Mesothelial cell of epicardium (in vitro differentiated cells): Measurements from ENCODE around the gene DGKD. TPM values are rescaled to one million over a fixed set of nuclear protein-coding genes. Genes with fewer than 3 reads are reported as not detected.

Experiments
- DNase-seq, 2 experiments: peaks; one replicate each; pipeline ENCODE4 v3.0.0; 2021; ENCODE audit warnings: low spot score in 2 of 2; ENCODE audit not compliant: unreplicated experiment in 2 of 2
- H3K27ac Mint-ChIP-seq: 2 replicates; pipeline ENCODE4 v1.8.0; 2021; ENCODE audit warnings: mixed read lengths
- H3K27me3 Mint-ChIP-seq: 2 replicates; pipeline ENCODE4 v1.8.0; 2021; ENCODE audit warnings: low read depth, mixed read lengths
- H3K36me3 Mint-ChIP-seq: 2 replicates; pipeline ENCODE4 v1.8.0; 2021; ENCODE audit warnings: mixed read lengths
- H3K4me1 Mint-ChIP-seq: 2 replicates; pipeline ENCODE4 v1.8.0; 2021; ENCODE audit warnings: mixed read lengths
- H3K4me3 Mint-ChIP-seq: 2 replicates; pipeline ENCODE4 v1.8.0; 2021; ENCODE audit warnings: mild to moderate bottlenecking, moderate library complexity, mixed read lengths
- H3K9me3 Mint-ChIP-seq: 2 replicates; pipeline ENCODE4 v1.8.0; 2021; ENCODE audit warnings: mixed read lengths
- total RNA-seq: library from RNA; stranded (reverse); gene quantifications from 3 replicates; pipeline ENCODE4 v1.2.1, GENCODE V29; 2021
- TF ChIP-seq, protein P1 (sequence below): fragments of 200-600 bp; sonication (generic); IDR thresholded peaks from one replicate; pipeline ENCODE4 v1.5.0; 2021; ENCODE audit warnings: antibody characterized with exemption; ENCODE audit not compliant: unreplicated experiment

Gene DGKD
- total RNA-seq, 1 donor from 2014 or later, result 64.5 TPM

DNA sequence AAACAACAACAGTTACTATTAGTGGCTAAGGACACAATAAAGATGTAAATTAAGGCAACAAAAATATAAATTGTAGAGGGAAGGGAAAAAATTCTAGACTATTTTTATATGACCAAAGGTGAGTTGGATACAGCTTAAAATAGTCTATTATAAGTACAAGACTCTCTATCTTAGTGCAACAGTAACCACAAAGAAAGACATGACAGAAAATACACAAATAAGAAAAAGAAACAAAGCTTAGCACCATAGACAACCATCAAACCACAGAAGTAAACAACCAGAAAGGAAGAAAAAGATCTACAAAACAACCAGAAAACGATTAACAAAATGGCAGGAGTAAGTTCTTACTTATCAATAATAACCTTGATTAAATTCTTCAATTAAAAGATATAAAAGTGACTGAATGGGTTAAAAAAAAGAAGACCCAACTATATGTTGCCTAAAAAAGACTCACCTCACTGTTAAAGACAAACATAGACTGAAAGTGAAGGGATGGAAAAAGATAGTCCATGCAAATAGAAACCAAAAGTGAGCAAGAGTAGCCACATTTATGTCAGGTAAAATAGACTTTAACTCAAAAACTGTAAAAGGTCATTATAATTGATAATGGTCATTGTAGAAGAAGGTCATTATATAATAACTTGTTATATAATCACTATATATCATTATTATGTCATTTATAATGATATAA, 149.8 kb downstream of the DGKD start:
- Mint-ChIP-seq H3K9me3 (peaks cover 57% of the 10 kb centered on the region), H3K27ac (no peak overlapping the region), H3K4me1 (peaks cover 2% of the 10 kb centered on the region), H3K27me3 (no peaks in the 10 kb centered on the region), H3K36me3 (peaks cover 69% of the 10 kb centered on the region), H3K4me3 (no peak overlapping the region)
- no peak for DNase-seq
- TF ChIP-seq, protein P1, sequence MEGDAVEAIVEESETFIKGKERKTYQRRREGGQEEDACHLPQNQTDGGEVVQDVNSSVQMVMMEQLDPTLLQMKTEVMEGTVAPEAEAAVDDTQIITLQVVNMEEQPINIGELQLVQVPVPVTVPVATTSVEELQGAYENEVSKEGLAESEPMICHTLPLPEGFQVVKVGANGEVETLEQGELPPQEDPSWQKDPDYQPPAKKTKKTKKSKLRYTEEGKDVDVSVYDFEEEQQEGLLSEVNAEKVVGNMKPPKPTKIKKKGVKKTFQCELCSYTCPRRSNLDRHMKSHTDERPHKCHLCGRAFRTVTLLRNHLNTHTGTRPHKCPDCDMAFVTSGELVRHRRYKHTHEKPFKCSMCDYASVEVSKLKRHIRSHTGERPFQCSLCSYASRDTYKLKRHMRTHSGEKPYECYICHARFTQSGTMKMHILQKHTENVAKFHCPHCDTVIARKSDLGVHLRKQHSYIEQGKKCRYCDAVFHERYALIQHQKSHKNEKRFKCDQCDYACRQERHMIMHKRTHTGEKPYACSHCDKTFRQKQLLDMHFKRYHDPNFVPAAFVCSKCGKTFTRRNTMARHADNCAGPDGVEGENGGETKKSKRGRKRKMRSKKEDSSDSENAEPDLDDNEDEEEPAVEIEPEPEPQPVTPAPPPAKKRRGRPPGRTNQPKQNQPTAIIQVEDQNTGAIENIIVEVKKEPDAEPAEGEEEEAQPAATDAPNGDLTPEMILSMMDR, result no peak

DNA sequence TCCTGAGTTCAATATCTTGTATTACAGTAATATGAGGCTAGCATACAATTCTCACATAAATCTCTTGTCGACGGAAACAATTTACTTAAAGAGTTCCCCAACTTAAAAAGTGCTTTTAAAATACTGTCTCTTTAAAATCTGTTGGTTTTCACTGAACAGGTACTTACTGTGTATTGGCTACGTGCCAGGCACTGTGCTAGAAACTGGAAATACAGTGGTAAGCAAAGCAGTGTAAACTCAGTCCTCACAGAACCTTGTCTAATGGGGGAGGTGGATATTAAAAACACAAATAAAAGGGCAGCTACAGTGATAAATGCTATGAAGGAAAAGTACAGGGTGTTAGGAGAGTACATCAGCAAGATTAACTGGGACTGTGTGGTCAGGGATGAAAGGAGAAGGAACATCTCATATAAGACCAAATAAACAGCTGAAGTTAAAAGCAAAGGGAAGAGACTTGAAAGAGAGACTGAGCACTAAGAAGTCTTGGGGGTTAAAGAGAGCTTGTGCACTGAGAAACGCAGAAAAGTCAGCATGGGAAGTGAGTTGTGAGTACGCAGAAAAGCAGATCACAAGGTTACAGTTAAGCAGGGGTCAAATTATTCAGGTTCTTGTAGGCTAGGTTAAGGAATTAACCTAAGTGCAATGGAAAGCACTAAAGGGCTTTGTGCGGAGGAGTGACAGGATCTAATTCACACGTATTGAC, 159.8 kb downstream of the DGKD start:
- TF ChIP-seq, protein P1, result no peak
- Mint-ChIP-seq H3K4me1 (peaks cover 18% of the 10 kb centered on the region), H3K9me3 (peaks cover 5% of the 10 kb centered on the region), H3K27ac (peak overlapping the region; percentile 27), H3K27me3 (no peaks in the 10 kb centered on the region), H3K4me3 (no peak overlapping the region), H3K36me3 (peaks cover 28% of the 10 kb centered on the region)
- DNase-seq, result peak; percentile 28 to 43

DNA sequence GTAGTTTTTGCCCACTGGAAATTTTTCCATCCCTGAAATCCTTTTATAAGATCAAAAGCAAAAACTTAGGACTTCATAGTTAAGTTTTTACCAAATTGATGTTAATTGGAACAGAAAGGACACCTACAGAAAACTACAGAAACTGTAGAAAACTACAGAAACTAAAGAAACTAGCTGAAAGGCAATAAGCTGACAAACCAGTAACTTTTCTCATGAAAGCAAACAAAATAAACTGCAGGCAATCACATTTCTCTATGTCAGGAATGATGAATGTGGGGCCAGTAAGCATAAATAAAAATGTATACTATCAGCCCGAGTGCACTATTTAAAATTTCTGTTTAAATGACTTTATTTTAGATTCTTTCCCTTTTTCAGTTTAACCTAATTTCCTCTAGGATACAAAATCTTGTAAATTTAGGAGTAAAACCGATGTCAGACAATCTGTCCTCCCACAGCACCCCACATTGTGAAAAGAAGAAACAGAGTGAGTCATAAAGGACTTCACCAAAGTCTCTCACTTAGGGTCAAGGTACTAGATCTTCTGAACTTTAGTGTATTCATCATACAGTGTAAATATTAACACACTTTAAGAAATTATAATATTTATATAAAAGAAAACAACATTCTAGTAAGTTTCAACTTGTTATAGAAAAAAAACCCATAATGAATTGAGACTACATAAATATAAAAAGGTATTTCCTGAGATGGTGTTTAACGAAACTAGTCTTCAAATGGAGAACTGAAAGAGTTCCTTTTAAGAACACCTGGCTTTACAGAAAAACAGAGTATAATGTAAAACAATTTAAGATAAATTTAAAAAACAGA, 165.7 kb downstream of the DGKD start:
- Mint-ChIP-seq H3K27ac (peak overlapping the region; percentile 56), H3K27me3 (no peaks in the 10 kb centered on the region), H3K4me3 (no peak overlapping the region), H3K9me3 (peaks cover 5% of the 10 kb centered on the region), H3K4me1 (peaks cover 10% of the 10 kb centered on the region), H3K36me3 (peaks cover 41% of the 10 kb centered on the region)
- no peak for DNase-seq
- TF ChIP-seq, protein P1, result no peak

Other genes with a start within 250 kb of the DGKD start
- gene ATG16L1, start 102.8 kb upstream of the DGKD start, total RNA-seq, result 20.0 to 23.5 TPM (median 21.7 TPM) in 3 replicates
- not detected in 3 replicates for gene SAG, start 46.7 kb upstream of the DGKD start, total RNA-seq
- 48.7 to 51.0 TPM (median 50.0 TPM) in 3 replicates for gene USP40, start 212.3 kb downstream of the DGKD start, total RNA-seq